Epithelial cell of prostate (primary cell): ENCODE results near the gene FXYD6.

Experiments used
- DNase-seq: peaks from one replicate; pipeline ENCODE4 v3.0.0-alpha.2; 2011; ENCODE audit warnings: low read depth, low spot score
- H3K27ac ChIP-seq: fragments of 450-650 bp; 2 replicates; pipeline ENCODE4 v1.5.1; 2017; ENCODE audit warnings: mild to moderate bottlenecking

Gene FXYD6

GRCh38 chr11:117803896-117804295 is 72.6 kb downstream of the FXYD6 start:
- no peak for DNase-seq
- H3K27ac ChIP-seq: no peak overlapping the region

GRCh38 chr11:117799634-117800033 is 76.8 kb downstream of the FXYD6 start:
- H3K27ac ChIP-seq: no peak overlapping the region
- no peak for DNase-seq

- no peak for DNase-seq
- H3K27ac ChIP-seq: no peak within 1 kb of the TSS
Observed at GRCh38 chr11:117796872-117797529, 79.5 kb downstream of the FXYD6 start, which contains the start of gene DSCAML1. Gene DSCAML1, minus strand, starts transcription at chr11:117797216. Its CDS starts 137 bp downstream, at chr11:117797079.

- DNase-seq: no peak
- no peak overlapping the region for H3K27ac ChIP-seq
Observed at GRCh38 chr11:117796456-117796871, 80.0 kb downstream of the FXYD6 start.

- H3K27ac ChIP-seq: no peak overlapping the region
- DNase-seq: no peak
Observed at GRCh38 chr11:117795638-117796455, 80.6 kb downstream of the FXYD6 start.

GRCh38 chr11:117794772-117795629 is 81.5 kb downstream of the FXYD6 start:
- H3K27ac ChIP-seq: no peak overlapping the region
- DNase-seq: no peak

GRCh38 chr11:117794135-117794534 is 82.3 kb downstream of the FXYD6 start:
- DNase-seq: no peak
- H3K27ac ChIP-seq: no peak overlapping the region

- DNase-seq: no peak
- H3K27ac ChIP-seq: no peak overlapping the region
Observed at GRCh38 chr11:117793583-117793982, 82.9 kb downstream of the FXYD6 start.

- H3K27ac ChIP-seq: no peak overlapping the region
- DNase-seq: no peak
Observed at GRCh38 chr11:117792992-117793391, 83.5 kb downstream of the FXYD6 start.

- DNase-seq: no peak
- H3K27ac ChIP-seq: no peak overlapping the region
Observed at GRCh38 chr11:117792241-117792640, 84.2 kb downstream of the FXYD6 start.

- no peak overlapping the region for H3K27ac ChIP-seq
Observed at GRCh38 chr11:117790279-117790678, 86.2 kb downstream of the FXYD6 start.

GRCh38 chr11:117789241-117789640 is 87.2 kb downstream of the FXYD6 start:
- DNase-seq: no peak
- no peak overlapping the region for H3K27ac ChIP-seq

More at GRCh38 chr11:117790279-117790678, 86.2 kb downstream of the FXYD6 start:
- no peak for DNase-seq
